ENCODE measurements around the gene UNC13C. TPM values are rescaled to one million over a fixed set of nuclear protein-coding genes. Genes with fewer than 3 reads are reported as not detected.

The UNC13C gene
- polyA plus RNA-seq, 1 of the 3 experiments (the other 2 are of a cell fraction), result not detected

DNA sequence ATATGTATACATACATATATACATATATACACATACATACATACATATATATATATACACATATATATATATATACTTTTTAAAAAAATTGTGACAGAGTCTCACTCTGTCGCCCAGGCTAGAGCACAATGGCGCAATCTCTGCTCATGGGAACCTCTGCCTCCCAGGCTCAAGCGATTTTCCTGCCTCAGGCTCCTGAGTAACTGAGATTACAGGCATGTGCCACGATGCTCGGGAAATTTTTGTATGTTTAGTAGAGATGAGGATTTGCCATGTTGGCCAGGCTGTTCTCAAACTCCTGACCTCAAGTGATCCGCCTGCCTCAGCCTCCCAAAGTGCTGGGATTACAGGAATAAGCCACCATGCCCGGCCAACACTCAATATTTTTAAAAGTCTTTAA is 302.5 kb downstream of the UNC13C start:
- Histone ChIP-seq H3K9me3 (no peaks in the 10 kb centered on the region), H3K4me3 (ENCODE audit: low read depth in 2 of 2, low read length in 1 of 2) (no peak overlapping the region), H3K4me2 (no peak overlapping the region), H3K79me2 (ENCODE audit: insufficient read depth) (no peaks in the 10 kb centered on the region), H3K4me1 (ENCODE audit: control insufficient read depth in 1 of 2, insufficient read depth in 2 of 2, low read depth in 1 of 2, low read length in 1 of 2) (no peaks in the 10 kb centered on the region), H3K9me2 (no peaks in the 10 kb centered on the region), H3K27ac (ENCODE audit: low read depth in 2 of 2, low read length in 1 of 2) (no peak overlapping the region), H3K27me3 (ENCODE audit: insufficient read depth) (no peaks in the 10 kb centered on the region), H3K36me3 (replicated peaks in 1 of 2; ENCODE audit: control insufficient read depth in 1 of 2, insufficient read depth in 2 of 2, low read length in 1 of 2) (no peaks in the 10 kb centered on the region), H2AFZ (ENCODE audit: low read depth) (no peak overlapping the region), H4K20me1 (ENCODE audit: insufficient read depth) (no peaks in the 10 kb centered on the region), H3F3A (replicated peaks; ENCODE audit: insufficient read depth) (no peaks in the 10 kb centered on the region), H3K9ac (no peak overlapping the region)
- ChIA-PET CTCF (no interaction called here), POLR2A (no interaction called here)
- 8% methylated on average over 7 of the region's 7 CpGs for WGBS (ENCODE audit: low lambda C conversion rate)
- TF ChIP-seq EP300 (IDR thresholded peaks at IDR 0.05; ENCODE audit: borderline replicate concordance in 1 of 2, low read depth in 1 of 2, low read length in 1 of 2) (no peak), CHD2 (IDR thresholded peaks at IDR 0.05; ENCODE audit: low read length, partially characterized antibody) (no peak), TCF12 (IDR thresholded peaks at IDR 0.05) (no peak), GATA2 (CRISPR knock-in tag; IDR thresholded peaks at IDR 0.05) (no peak), NRF1 (IDR thresholded peaks at IDR 0.05; ENCODE audit: low read depth, low read length) (no peak)
- DNase-seq, result no peak

DNA sequence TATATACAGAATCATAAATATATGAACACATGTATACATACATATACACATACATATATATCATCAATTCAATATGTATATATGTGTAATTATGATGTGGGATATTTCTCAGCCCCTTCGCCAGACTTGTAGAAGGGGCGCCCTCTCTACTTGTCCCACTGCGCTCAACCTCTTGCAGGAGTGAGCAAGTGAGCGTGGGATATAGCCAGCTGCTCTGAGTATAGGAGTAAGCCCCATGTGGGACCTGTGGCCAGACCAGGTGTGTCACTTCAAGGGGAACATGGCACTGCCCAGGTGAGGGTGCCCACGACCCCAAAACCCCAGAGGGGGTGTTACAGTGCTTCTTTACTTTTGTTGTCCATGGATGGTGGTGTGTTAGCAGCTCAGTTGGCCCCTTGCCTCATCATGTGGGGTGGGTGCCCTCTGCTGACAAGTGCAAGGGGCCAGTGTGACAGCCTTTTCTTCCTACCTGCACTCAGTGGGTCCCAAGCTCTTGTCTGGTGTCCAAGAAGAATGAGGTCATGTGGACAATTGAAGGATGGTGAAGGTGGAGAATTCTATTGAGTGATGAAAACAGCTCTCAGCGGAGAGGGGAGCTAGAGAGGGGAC is 304.1 kb downstream of the UNC13C start:
- Histone ChIP-seq H3K9ac (no peak overlapping the region), H3K4me2 (no peak overlapping the region), H3K4me1 (ENCODE audit: control insufficient read depth in 1 of 2, insufficient read depth in 2 of 2, low read depth in 1 of 2, low read length in 1 of 2) (no peaks in the 10 kb centered on the region), H3K79me2 (ENCODE audit: insufficient read depth) (no peaks in the 10 kb centered on the region), H2AFZ (ENCODE audit: low read depth) (no peak overlapping the region), H3K27me3 (ENCODE audit: insufficient read depth) (no peaks in the 10 kb centered on the region), H3K9me3 (no peaks in the 10 kb centered on the region), H3K36me3 (replicated peaks in 1 of 2; ENCODE audit: control insufficient read depth in 1 of 2, insufficient read depth in 2 of 2, low read length in 1 of 2) (no peaks in the 10 kb centered on the region), H3K9me2 (no peaks in the 10 kb centered on the region), H3K4me3 (ENCODE audit: low read depth in 2 of 2, low read length in 1 of 2) (no peak overlapping the region), H4K20me1 (ENCODE audit: insufficient read depth) (no peaks in the 10 kb centered on the region), H3K27ac (ENCODE audit: low read depth in 2 of 2, low read length in 1 of 2) (no peak overlapping the region), H3F3A (replicated peaks; ENCODE audit: insufficient read depth) (no peaks in the 10 kb centered on the region)
- 14% methylated on average over 6 of the region's 6 CpGs for WGBS (ENCODE audit: low lambda C conversion rate)
- TF ChIP-seq, protein P1, sequence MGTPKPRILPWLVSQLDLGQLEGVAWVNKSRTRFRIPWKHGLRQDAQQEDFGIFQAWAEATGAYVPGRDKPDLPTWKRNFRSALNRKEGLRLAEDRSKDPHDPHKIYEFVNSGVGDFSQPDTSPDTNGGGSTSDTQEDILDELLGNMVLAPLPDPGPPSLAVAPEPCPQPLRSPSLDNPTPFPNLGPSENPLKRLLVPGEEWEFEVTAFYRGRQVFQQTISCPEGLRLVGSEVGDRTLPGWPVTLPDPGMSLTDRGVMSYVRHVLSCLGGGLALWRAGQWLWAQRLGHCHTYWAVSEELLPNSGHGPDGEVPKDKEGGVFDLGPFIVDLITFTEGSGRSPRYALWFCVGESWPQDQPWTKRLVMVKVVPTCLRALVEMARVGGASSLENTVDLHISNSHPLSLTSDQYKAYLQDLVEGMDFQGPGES (IDR thresholded peaks at IDR 0.05; ENCODE audit: low read depth, low read length), result no peak
- TF ChIP-seq, protein P2, sequence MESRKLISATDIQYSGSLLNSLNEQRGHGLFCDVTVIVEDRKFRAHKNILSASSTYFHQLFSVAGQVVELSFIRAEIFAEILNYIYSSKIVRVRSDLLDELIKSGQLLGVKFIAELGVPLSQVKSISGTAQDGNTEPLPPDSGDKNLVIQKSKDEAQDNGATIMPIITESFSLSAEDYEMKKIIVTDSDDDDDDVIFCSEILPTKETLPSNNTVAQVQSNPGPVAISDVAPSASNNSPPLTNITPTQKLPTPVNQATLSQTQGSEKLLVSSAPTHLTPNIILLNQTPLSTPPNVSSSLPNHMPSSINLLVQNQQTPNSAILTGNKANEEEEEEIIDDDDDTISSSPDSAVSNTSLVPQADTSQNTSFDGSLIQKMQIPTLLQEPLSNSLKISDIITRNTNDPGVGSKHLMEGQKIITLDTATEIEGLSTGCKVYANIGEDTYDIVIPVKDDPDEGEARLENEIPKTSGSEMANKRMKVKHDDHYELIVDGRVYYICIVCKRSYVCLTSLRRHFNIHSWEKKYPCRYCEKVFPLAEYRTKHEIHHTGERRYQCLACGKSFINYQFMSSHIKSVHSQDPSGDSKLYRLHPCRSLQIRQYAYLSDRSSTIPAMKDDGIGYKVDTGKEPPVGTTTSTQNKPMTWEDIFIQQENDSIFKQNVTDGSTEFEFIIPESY (IDR thresholded peaks at IDR 0.05; ENCODE audit: borderline replicate concordance, low read depth), result no peak
- TF ChIP-seq CHD2 (IDR thresholded peaks at IDR 0.05; ENCODE audit: low read length, partially characterized antibody) (no peak), FOXM1 (IDR thresholded peaks at IDR 0.05; ENCODE audit: low read depth) (no peak), GABPA (IDR thresholded peaks at IDR 0.05; ENCODE audit: low read depth) (no peak)
- DNase-seq, result no peak
- POLR2A ChIA-PET, result no interaction called here
- CTCF ChIA-PET, result no interaction called here
